Spinal cord (tissue), 10 donors: ENCODE data around the gene MECR. TPM values are rescaled to one million over a fixed set of nuclear protein-coding genes. Genes with fewer than 3 reads are reported as not detected.
"Not testable (repeated sequence)": the region's sequence is repeated elsewhere in the genome, so short reads cannot be mapped to it uniquely, and the experiment has no call there.

ENCODE experiments used
- DNase-seq, 6 donors: peaks; one replicate each; pipeline versions ENCODE4 v3.0.0 to v3.0.0-alpha.2; 2013 to 2015; ENCODE audit warnings: low spot score in 6 of 6, low read depth in 4 of 6
- H3K27ac ChIP-seq: one replicate; pipeline ENCODE4 v1.5.1; 2013; ENCODE audit warnings: low read depth, low read length, control low read depth
- H3K27me3 ChIP-seq: one replicate; pipeline ENCODE4 v1.6.1; 2013; ENCODE audit warnings: low read length; ENCODE audit not compliant: control insufficient read depth, insufficient read depth
- H3K36me3 ChIP-seq: one replicate; pipeline ENCODE4 v1.6.1; 2013; ENCODE audit warnings: low read length; ENCODE audit not compliant: control insufficient read depth, insufficient read depth
- H3K4me1 ChIP-seq: one replicate; pipeline ENCODE4 v1.6.1; 2013; ENCODE audit warnings: low read length; ENCODE audit not compliant: control insufficient read depth, insufficient read depth
- H3K4me3 ChIP-seq: one replicate; pipeline ENCODE4 v1.5.1; 2013; ENCODE audit warnings: low read depth, low read length, control low read depth
- H3K9me3 ChIP-seq: one replicate; pipeline ENCODE4 v1.6.1; 2013; ENCODE audit warnings: low read length; ENCODE audit not compliant: control insufficient read depth, insufficient read depth
- WGBS: methylation state at CpG from one replicate; pipeline ENCODE4 v1.1.5; 2013; ENCODE audit warnings: missing lambda C conversion rate; ENCODE audit not compliant: insufficient coverage; 5-methylcytosine and 5-hydroxymethylcytosine counted together
- polyA plus RNA-seq, 2 donors: library from polyadenylated mRNA; unstranded; fragments of 120-200 nt; gene quantifications; one replicate each; pipeline ENCODE4 v1.2.1, GENCODE V29; 2013; ENCODE audit not compliant: insufficient read length in 2 of 2
- total RNA-seq, 2 donors: library from RNA; depleted of rRNA in 1 of 2; stranded (reverse); fragments of 120-200 nt in 1 of 2; fragments of >200 nt in 1 of 2; gene quantifications; one replicate each; pipeline versions ENCODE4 v1.2.3 to v1.2.4, GENCODE V29; 2013 to 2014
- donor health status: healthy.

Gene MECR
- total and polyA plus RNA-seq, 4 donors = 22.5 to 43.0 (median 32.3) TPM

GRCh38 chr1:29166291-29166878 lies 64.3 kb downstream of the MECR start:
- Histone ChIP-seq H3K4me1 (peaks cover 9% of the 10 kb centered on the region), H3K27ac (no peak overlapping the region), H3K27me3 (no peaks in the 10 kb centered on the region), H3K9me3 (no peaks in the 10 kb centered on the region), H3K4me3 (no peak overlapping the region), H3K36me3 (peaks cover 8% of the 10 kb centered on the region)
- no peak for DNase-seq
- WGBS = 61% methylated on average over 7 of the region's 9 CpGs

GRCh38 chr1:29164588-29164987 lies 66.1 kb downstream of the MECR start:
- no peak overlapping the region for H3K4me3 ChIP-seq
- H3K27me3 ChIP-seq = no peaks in the 10 kb centered on the region
- 89% methylated on average over 2 of the region's 4 CpGs for WGBS
- no peak overlapping the region for H3K27ac ChIP-seq
- H3K9me3 ChIP-seq = no peaks in the 10 kb centered on the region
- no peak for DNase-seq
- H3K36me3 ChIP-seq = peaks cover 8% of the 10 kb centered on the region
- H3K4me1 ChIP-seq = peaks cover 9% of the 10 kb centered on the region

GRCh38 chr1:29162476-29163138 lies 68.1 kb downstream of the MECR start:
- no peak overlapping the region for H3K27ac ChIP-seq
- peaks cover 22% of the 10 kb centered on the region for H3K36me3 ChIP-seq
- no peaks in the 10 kb centered on the region for H3K9me3 ChIP-seq
- H3K4me1 ChIP-seq = peaks cover 9% of the 10 kb centered on the region
- H3K27me3 ChIP-seq = no peaks in the 10 kb centered on the region
- DNase-seq = no peak
- 69% methylated on average over 7 of the region's 9 CpGs for WGBS
- H3K4me3 ChIP-seq = no peak overlapping the region

GRCh38 chr1:29162025-29162424 lies 68.7 kb downstream of the MECR start:
- peaks cover 22% of the 10 kb centered on the region for H3K36me3 ChIP-seq
- H3K27ac ChIP-seq = no peak overlapping the region
- H3K4me3 ChIP-seq = no peak overlapping the region
- no peaks in the 10 kb centered on the region for H3K27me3 ChIP-seq
- no peaks in the 10 kb centered on the region for H3K9me3 ChIP-seq
- DNase-seq = peak in 1 of 6 donors; percentile 74
- no CpG with 5 or more reads among the region's 4 CpGs for WGBS
- H3K4me1 ChIP-seq = peaks cover 9% of the 10 kb centered on the region

GRCh38 chr1:29159773-29160172 lies 71.0 kb downstream of the MECR start:
- DNase-seq = no peak
- Histone ChIP-seq H3K4me3 (no peak overlapping the region), H3K9me3 (no peaks in the 10 kb centered on the region), H3K36me3 (peaks cover 29% of the 10 kb centered on the region), H3K27ac (no peak overlapping the region), H3K27me3 (no peaks in the 10 kb centered on the region), H3K4me1 (peaks cover 6% of the 10 kb centered on the region)
- 100% methylated on average over 2 of the region's 3 CpGs for WGBS

GRCh38 chr1:29157269-29157601 lies 73.5 kb downstream of the MECR start:
- no peaks in the 10 kb centered on the region for H3K27me3 ChIP-seq
- DNase-seq = no peak
- H3K4me1 ChIP-seq = peaks cover 2% of the 10 kb centered on the region
- no peak overlapping the region for H3K27ac ChIP-seq
- H3K9me3 ChIP-seq = no peaks in the 10 kb centered on the region
- WGBS = no CpG with 5 or more reads among the region's 3 CpGs
- no peak overlapping the region for H3K4me3 ChIP-seq
- peaks cover 51% of the 10 kb centered on the region for H3K36me3 ChIP-seq

GRCh38 chr1:29156543-29157268 lies 74.0 kb downstream of the MECR start:
- H3K4me1 ChIP-seq = peaks cover 2% of the 10 kb centered on the region
- H3K4me3 ChIP-seq = no peak overlapping the region
- 59% methylated on average over 9 of the region's 10 CpGs for WGBS
- H3K27me3 ChIP-seq = no peaks in the 10 kb centered on the region
- peak in 2 of 6 donors; percentile 19 to 53 for DNase-seq
- H3K36me3 ChIP-seq = peaks cover 57% of the 10 kb centered on the region
- no peak overlapping the region for H3K27ac ChIP-seq
- H3K9me3 ChIP-seq = no peaks in the 10 kb centered on the region

- H3K4me1 ChIP-seq = no peaks in the 10 kb centered on the region
- peaks cover 74% of the 10 kb centered on the region for H3K36me3 ChIP-seq
- no peaks in the 10 kb centered on the region for H3K27me3 ChIP-seq
- H3K9me3 ChIP-seq = no peaks in the 10 kb centered on the region
- no peak overlapping the region for H3K27ac ChIP-seq
- WGBS = 100% methylated on average over 5 of the region's 8 CpGs
- H3K4me3 ChIP-seq = no peak overlapping the region
- no peak for DNase-seq
These were observed 78.5 kb downstream of the MECR start for GRCh38 chr1:29152046-29152805.

- H3K27me3 ChIP-seq, DNase-seq, H3K27ac ChIP-seq, H3K4me1 ChIP-seq, H3K4me3 ChIP-seq, H3K9me3 ChIP-seq: not testable (repeated sequence)
- H3K36me3 ChIP-seq = peaks cover 77% of the 10 kb centered on the region
- 98% methylated on average over 7 of the region's 9 CpGs for WGBS
These were observed 80.4 kb downstream of the MECR start for GRCh38 chr1:29150346-29150745.
